ENCODE results near the gene IL17A.
A peak's percentile ranks its signal among the peaks of the same experiment; 100 is the strongest.

IL17A gene

GRCh38 chr6:52216932-52217575 lies 30.9 kb downstream of the IL17A start:
- no peak for DNase-seq

- no peak for DNase-seq
Observed at GRCh38 chr6:52217761-52218160, 31.6 kb downstream of the IL17A start.

GRCh38 chr6:52221302-52221701 lies 35.1 kb downstream of the IL17A start:
- DNase-seq, result peak; percentile 58

GRCh38 chr6:52227495-52227894 lies 41.3 kb downstream of the IL17A start:
- peak; percentile 81 for DNase-seq

GRCh38 chr6:52230685-52231084 lies 44.5 kb downstream of the IL17A start:
- no peak for DNase-seq

- peak; percentile 23 for DNase-seq
Observed at GRCh38 chr6:52231406-52232127, 45.4 kb downstream of the IL17A start.

- no peak for DNase-seq
Observed at GRCh38 chr6:52233005-52233404, 46.8 kb downstream of the IL17A start.

- peak; percentile 46 for DNase-seq
Observed at GRCh38 chr6:52233975-52234823, 48.0 kb downstream of the IL17A start.

All from stimulated activated CD4-positive, alpha-beta T cell treated with anti-CD3 and anti-CD28 coated beads, Interleukin-4, amount 100 ng/mL, for 24 hours (primary cell).